ENCODE measurements around the gene CWC22.

DNA sequence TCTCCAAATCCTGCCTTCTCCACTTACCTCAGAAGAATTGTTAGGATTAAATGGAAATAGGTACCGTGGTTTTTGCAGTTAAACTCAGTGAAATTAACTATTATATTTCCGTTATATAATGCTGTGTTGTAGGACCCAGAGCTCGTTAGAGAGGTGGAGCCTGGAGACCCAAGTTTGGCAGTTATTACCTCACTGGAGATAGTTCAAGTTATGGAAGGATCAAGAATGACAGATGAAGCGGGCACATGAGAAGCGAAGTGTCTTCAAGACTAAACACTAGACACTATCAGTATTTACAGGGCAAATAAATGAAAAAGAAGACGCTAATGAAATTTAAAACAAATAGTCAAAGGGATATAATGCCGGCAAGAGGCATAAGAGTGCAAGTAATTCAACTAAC, 866 bp downstream of the CWC22 start:
- TF ChIP-seq FOXM1 (IDR thresholded peaks at IDR 0.05; ENCODE audit: borderline replicate concordance), result no peak
- no peak for TF ChIP-seq NFRKB (IDR thresholded peaks at IDR 0.05)
- TF ChIP-seq, protein P1, sequence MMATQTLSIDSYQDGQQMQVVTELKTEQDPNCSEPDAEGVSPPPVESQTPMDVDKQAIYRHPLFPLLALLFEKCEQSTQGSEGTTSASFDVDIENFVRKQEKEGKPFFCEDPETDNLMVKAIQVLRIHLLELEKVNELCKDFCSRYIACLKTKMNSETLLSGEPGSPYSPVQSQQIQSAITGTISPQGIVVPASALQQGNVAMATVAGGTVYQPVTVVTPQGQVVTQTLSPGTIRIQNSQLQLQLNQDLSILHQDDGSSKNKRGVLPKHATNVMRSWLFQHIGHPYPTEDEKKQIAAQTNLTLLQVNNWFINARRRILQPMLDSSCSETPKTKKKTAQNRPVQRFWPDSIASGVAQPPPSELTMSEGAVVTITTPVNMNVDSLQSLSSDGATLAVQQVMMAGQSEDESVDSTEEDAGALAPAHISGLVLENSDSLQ (IDR thresholded peaks at IDR 0.05), result no peak
- no peak for TF ChIP-seq TARDBP (IDR thresholded peaks at IDR 0.05)

Data from HEK293T (cell line).